ENCODE results near the gene KCNMB2.
"Not testable (repeated sequence)": the region's sequence is repeated elsewhere in the genome, so short reads cannot be mapped to it uniquely, and the experiment has no call there.

KCNMB2 gene

GRCh38 chr3:178711753-178712152 lies 175.5 kb downstream of the KCNMB2 start:
- H3K27ac Mint-ChIP-seq: no peak overlapping the region
- no peaks in the 10 kb centered on the region for H3K9me3 Mint-ChIP-seq
- H3K36me3 Mint-ChIP-seq: no peaks in the 10 kb centered on the region
- H3K4me1 Mint-ChIP-seq: peaks cover 4% of the 10 kb centered on the region
- no peak overlapping the region for H3K4me3 Mint-ChIP-seq
- H3K27me3 Mint-ChIP-seq: no peaks in the 10 kb centered on the region

- H3K27me3 Mint-ChIP-seq: peaks cover 2% of the 10 kb centered on the region
- H3K36me3 Mint-ChIP-seq: no peaks in the 10 kb centered on the region
- no peaks in the 10 kb centered on the region for H3K9me3 Mint-ChIP-seq
- H3K4me1 Mint-ChIP-seq: peaks cover 4% of the 10 kb centered on the region
- H3K4me3 Mint-ChIP-seq: no peak overlapping the region
- no peak overlapping the region for H3K27ac Mint-ChIP-seq
Observed at GRCh38 chr3:178712247-178712646, 176.0 kb downstream of the KCNMB2 start.

- no peaks in the 10 kb centered on the region for H3K36me3 Mint-ChIP-seq
- H3K27me3 Mint-ChIP-seq: peaks cover 3% of the 10 kb centered on the region
- H3K4me3 Mint-ChIP-seq: no peak overlapping the region
- H3K27ac Mint-ChIP-seq: no peak overlapping the region
- H3K4me1 Mint-ChIP-seq: no peaks in the 10 kb centered on the region
- no peaks in the 10 kb centered on the region for H3K9me3 Mint-ChIP-seq
Observed at GRCh38 chr3:178714925-178715832, 178.9 kb downstream of the KCNMB2 start.

DNA sequence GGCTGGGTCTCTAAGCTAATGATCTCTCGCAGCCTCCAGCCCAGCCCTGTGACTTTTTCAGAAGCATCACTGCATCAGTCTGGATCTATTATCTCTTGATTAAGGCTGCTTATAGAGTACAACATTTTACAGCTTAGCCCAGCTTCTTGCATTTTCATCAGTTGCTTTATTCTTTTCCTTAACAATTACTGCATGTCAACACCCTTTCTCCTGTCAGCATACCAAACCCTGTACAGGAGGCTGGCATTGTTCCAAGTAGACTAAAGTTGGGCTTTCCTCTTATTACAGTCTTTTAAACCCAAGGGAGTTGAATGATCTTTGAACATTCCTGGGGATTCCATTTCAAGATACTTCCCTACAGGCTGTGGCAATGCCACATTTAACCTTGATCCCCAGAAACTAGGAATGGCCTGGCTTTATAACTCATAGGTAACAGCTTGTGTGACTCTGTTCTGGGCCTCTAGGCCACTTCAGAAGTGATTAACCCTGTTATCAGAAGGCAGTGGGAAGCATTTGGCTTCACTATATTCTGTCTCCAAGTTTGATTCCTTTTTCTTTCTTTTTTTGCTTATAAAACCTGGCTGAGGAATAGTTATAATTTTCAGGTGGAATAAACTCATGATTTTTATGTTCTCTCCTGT lies 182.9 kb downstream of the KCNMB2 start:
- Mint-ChIP-seq H3K36me3 (no peaks in the 10 kb centered on the region), H3K9me3 (peaks cover 2% of the 10 kb centered on the region), H3K27ac (no peak overlapping the region), H3K27me3 (peaks cover 3% of the 10 kb centered on the region), H3K4me3 (no peak overlapping the region), H3K4me1 (no peaks in the 10 kb centered on the region)

- no peaks in the 10 kb centered on the region for H3K9me3 Mint-ChIP-seq
- no peaks in the 10 kb centered on the region for H3K36me3 Mint-ChIP-seq
- H3K27ac Mint-ChIP-seq: no peak overlapping the region
- no peaks in the 10 kb centered on the region for H3K27me3 Mint-ChIP-seq
- no peaks in the 10 kb centered on the region for H3K4me1 Mint-ChIP-seq
- H3K4me3 Mint-ChIP-seq: no peak overlapping the region
Observed at GRCh38 chr3:178732824-178733223, 196.6 kb downstream of the KCNMB2 start.

DNA sequence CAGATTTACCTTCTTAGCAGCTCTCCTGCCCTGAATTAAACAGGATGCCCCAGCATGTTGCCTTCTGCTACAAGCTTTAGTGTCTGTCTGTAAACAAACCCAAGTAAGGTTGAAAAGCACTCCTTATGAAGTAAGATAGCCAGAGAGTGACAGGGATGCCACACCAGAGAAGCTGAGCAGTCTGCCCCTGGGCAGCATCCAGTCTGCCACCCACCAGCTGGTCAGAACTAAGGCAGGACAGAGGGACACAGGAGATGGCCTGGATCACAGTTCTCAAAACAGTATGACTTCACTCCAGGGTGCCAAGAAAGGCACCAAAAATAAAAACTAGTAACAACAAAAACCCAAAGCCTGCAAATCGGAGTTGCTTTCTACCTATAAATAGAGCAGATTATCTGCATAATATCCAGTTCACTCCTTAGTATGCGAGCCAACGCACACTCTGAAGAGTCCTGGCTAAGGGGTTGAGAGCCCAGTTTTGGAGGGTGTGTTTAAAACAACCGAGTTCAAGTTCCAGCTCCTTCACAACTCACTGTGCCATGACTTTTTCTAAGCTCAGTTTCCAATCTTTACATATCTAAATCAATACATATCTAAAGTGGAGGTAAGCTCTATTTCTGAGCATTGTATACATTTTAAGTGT lies 198.9 kb downstream of the KCNMB2 start:
- no peaks in the 10 kb centered on the region for H3K36me3 Mint-ChIP-seq

GRCh38 chr3:178736300-178736699 lies 200.1 kb downstream of the KCNMB2 start:
- Mint-ChIP-seq H3K36me3 (no peaks in the 10 kb centered on the region), H3K4me1 (no peaks in the 10 kb centered on the region), H3K27ac (no peak overlapping the region), H3K9me3 (no peaks in the 10 kb centered on the region), H3K4me3 (no peak overlapping the region), H3K27me3 (no peaks in the 10 kb centered on the region)

More for the DNA sequence above, 198.9 kb downstream of the KCNMB2 start:
- Mint-ChIP-seq H3K4me3 (no peak overlapping the region), H3K4me1 (no peaks in the 10 kb centered on the region), H3K27ac (no peak overlapping the region), H3K9me3 (no peaks in the 10 kb centered on the region), H3K27me3 (no peaks in the 10 kb centered on the region)

- no peaks in the 10 kb centered on the region for H3K36me3 Mint-ChIP-seq
- H3K27ac Mint-ChIP-seq: no peak overlapping the region
- no peaks in the 10 kb centered on the region for H3K27me3 Mint-ChIP-seq
- H3K4me1 Mint-ChIP-seq: no peaks in the 10 kb centered on the region
- H3K4me3 Mint-ChIP-seq: no peak overlapping the region
- no peaks in the 10 kb centered on the region for H3K9me3 Mint-ChIP-seq
Observed at GRCh38 chr3:178739720-178740119, 203.5 kb downstream of the KCNMB2 start.

DNA sequence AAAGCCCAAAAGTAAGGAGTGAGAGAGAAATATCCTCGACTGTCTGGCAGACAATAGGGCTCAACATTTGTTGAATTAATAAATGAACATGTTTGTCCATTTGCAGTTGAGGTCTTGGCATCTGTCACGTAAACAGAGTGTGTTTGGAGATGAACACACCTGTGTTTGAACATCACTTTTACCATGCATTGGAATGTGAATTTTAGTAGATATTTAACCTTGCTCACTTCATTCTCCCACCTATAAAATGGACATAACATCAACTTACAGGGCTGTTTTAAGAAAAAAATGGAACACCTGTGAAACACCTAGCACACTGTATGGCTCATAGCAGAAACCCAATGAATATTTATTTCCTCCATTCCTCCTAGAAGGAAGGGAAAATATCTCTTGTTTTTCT lies 204.8 kb downstream of the KCNMB2 start:
- H3K4me1 Mint-ChIP-seq: no peaks in the 10 kb centered on the region
- no peaks in the 10 kb centered on the region for H3K36me3 Mint-ChIP-seq
- H3K4me3 Mint-ChIP-seq: no peak overlapping the region
- no peaks in the 10 kb centered on the region for H3K9me3 Mint-ChIP-seq
- H3K27me3 Mint-ChIP-seq: no peaks in the 10 kb centered on the region
- H3K27ac Mint-ChIP-seq: no peak overlapping the region

DNA sequence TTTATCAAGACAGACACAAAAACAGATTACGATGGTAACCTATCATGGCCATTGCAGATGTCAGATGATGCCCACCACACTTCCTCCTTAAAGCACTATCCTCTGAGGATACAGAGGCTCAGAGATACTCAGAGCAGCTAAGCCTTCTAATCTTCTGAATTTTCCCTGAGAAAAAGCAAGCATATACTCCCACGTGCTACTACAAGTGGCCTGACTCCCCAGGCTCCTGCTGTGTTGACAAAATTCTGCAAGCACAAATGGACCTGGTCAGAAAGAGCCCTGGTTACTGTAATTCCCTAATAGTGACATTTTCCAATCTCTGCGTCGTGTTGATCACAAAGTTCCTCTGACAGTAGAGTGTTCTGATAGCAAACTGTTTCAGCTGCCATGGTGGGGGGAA lies 207.1 kb downstream of the KCNMB2 start:
- H3K27ac Mint-ChIP-seq: no peak overlapping the region
- H3K9me3 Mint-ChIP-seq: no peaks in the 10 kb centered on the region
- H3K36me3 Mint-ChIP-seq: no peaks in the 10 kb centered on the region
- no peak overlapping the region for H3K4me3 Mint-ChIP-seq
- no peaks in the 10 kb centered on the region for H3K4me1 Mint-ChIP-seq
- no peaks in the 10 kb centered on the region for H3K27me3 Mint-ChIP-seq

DNA sequence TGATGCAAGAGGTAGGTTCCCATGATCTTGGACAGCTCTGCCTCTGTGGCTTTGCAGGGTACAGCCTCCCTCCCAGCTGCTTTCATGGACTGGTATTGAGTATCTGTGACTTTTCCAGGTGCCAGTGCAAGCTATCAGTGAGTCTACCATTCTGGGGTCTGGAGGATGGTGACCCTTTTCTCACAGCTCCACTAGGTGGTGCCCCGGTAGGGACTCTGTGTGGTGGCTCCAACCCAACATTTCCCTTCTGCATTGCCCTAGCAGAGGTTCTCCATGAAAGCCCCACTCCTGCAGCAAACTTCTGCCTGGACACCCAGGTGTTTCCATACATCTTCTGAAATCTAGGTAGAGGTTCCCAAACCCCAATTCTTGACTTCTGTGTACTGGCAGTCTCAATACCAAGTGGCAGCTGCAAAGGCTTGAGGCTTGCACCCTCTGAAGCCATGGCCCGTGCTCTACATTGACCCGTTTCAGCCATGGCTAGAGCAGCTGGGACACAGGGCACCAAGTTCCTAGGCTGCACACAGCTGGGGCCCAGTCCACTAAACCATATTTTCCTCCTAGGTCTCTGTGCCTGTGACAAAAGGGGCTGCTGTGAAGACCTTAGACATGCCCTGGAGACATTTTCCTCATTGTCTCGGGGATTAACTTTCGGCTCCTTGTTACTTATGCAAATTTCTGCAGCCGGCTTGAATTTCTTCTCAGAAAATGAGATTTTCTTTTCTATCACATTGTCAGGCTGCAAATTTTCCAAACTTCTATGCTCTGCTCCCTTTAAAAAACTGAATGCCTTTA lies 209.8 kb downstream of the KCNMB2 start:
- not testable (repeated sequence) for H3K4me1 Mint-ChIP-seq

DNA sequence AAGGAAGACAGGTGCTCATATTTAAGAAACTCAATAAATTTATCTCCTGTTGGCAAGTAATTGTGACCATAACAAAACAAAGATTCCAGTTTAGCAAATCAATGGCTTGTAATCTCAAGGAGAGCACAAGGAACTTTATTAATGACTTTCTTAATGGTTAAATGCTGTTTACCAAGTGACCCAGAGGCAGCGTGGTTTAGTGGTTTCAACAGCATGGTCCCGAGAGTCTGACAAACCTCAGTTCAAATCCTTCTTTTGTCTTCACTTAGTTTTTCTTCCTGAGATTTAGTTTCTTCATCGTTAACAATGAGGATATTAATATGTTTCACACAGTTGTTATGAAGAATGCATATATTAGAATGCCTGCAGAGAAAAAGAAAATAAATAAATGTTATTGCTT lies 212.6 kb downstream of the KCNMB2 start:
- Mint-ChIP-seq H3K27ac (no peak overlapping the region), H3K27me3 (no peaks in the 10 kb centered on the region), H3K36me3 (no peaks in the 10 kb centered on the region), H3K4me1 (no peaks in the 10 kb centered on the region), H3K4me3 (no peak overlapping the region), H3K9me3 (no peaks in the 10 kb centered on the region)

More for the DNA sequence above, 209.8 kb downstream of the KCNMB2 start:
- not testable (repeated sequence) for H3K9me3 Mint-ChIP-seq, H3K4me3 Mint-ChIP-seq, H3K27me3 Mint-ChIP-seq, H3K36me3 Mint-ChIP-seq, H3K27ac Mint-ChIP-seq

DNA sequence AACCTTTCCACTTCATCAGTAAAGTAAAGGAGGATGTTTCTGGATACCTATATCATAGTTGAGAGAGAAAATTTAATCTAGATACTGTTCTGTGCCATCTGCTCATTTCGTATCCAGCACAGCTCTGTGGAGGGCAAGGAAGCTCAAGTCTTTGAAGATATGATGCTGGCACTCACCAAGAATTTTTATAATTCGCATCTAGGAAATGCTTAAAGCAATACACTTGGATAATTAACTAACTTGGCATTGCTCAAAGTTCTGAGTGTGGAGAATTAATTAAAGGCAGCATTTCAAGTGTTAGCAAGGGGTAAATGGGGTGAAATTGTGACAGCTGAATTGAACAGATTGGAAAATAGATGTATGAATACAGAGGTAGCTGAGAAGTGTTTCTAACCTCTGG lies 213.2 kb downstream of the KCNMB2 start:
- no peaks in the 10 kb centered on the region for H3K36me3 Mint-ChIP-seq
- no peak overlapping the region for H3K27ac Mint-ChIP-seq
- no peaks in the 10 kb centered on the region for H3K9me3 Mint-ChIP-seq
- H3K4me1 Mint-ChIP-seq: no peaks in the 10 kb centered on the region
- H3K4me3 Mint-ChIP-seq: no peak overlapping the region
- H3K27me3 Mint-ChIP-seq: no peaks in the 10 kb centered on the region

GRCh38 chr3:178750639-178751300 lies 214.5 kb downstream of the KCNMB2 start:
- Mint-ChIP-seq H3K4me1 (no peaks in the 10 kb centered on the region), H3K36me3 (no peaks in the 10 kb centered on the region), H3K4me3 (no peak overlapping the region), H3K9me3 (no peaks in the 10 kb centered on the region), H3K27me3 (no peaks in the 10 kb centered on the region), H3K27ac (no peak overlapping the region)

- H3K4me1 Mint-ChIP-seq: no peaks in the 10 kb centered on the region
- H3K27me3 Mint-ChIP-seq: no peaks in the 10 kb centered on the region
- no peak overlapping the region for H3K27ac Mint-ChIP-seq
- H3K9me3 Mint-ChIP-seq: no peaks in the 10 kb centered on the region
- no peak overlapping the region for H3K4me3 Mint-ChIP-seq
- no peaks in the 10 kb centered on the region for H3K36me3 Mint-ChIP-seq
Observed at GRCh38 chr3:178752843-178753242, 216.6 kb downstream of the KCNMB2 start.
